Measurements from ENCODE around the gene MANEA. TPM values are rescaled to one million over a fixed set of nuclear protein-coding genes. Genes with fewer than 3 reads are reported as not detected.

Gene MANEA
- total RNA-seq, 1 experiment from 2014 or later = 8.3 TPM

DNA sequence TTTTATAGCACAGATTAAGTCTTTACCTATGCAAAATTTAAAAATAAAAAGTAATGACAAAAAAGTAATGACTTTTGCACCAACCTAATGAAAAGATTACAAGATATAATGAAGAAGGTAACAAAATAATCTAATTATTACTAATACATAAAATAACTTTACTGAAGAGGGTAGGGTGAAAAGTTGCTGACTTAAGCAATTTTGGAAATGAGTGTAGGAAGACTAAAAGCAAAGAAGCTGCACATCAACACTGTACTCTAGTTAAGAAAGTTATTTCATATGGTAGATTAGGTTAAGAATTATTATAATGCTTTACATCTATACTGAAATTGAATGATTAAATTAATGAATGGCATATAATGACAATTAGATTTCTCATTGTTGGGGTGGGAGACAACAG lies 76.8 kb downstream of the MANEA start:
- H2BK12ac ChIP-seq (ENCODE audit: insufficient read length, low read depth, low read length) = no peak overlapping the region
- H3K23ac ChIP-seq (ENCODE audit: insufficient read length, low read depth, low read length) = no peak overlapping the region
- no peak overlapping the region for H2BK120ac ChIP-seq (ENCODE audit: low read depth, low read length, poor library complexity, severe bottlenecking)
- H3K9me3 ChIP-seq (ENCODE audit: control insufficient read depth, low read depth, low read length) = no peaks in the 10 kb centered on the region
- no peaks in the 10 kb centered on the region for H3K79me2 ChIP-seq (ENCODE audit: insufficient read depth, low read length)
- H4K8ac ChIP-seq (replicated peaks; ENCODE audit: insufficient read length, low read depth, low read length) = no peak overlapping the region
- H3K14ac ChIP-seq (ENCODE audit: insufficient read depth, low read length) = no peak overlapping the region
- H2AFZ ChIP-seq (ENCODE audit: low read length) = no peak overlapping the region
- no peak overlapping the region for H3K18ac ChIP-seq (ENCODE audit: insufficient read length, low read depth, low read length)
- H4K20me1 ChIP-seq (ENCODE audit: control insufficient read depth, insufficient read depth, insufficient read length) = no peaks in the 10 kb centered on the region
- H3K27ac Mint-ChIP-seq = no peak overlapping the region
- no peak overlapping the region for H3K56ac ChIP-seq (ENCODE audit: insufficient read length, low read depth, low read length)
- no peak overlapping the region for H3T11ph ChIP-seq (ENCODE audit: low read length)
- no peak overlapping the region for H4K5ac ChIP-seq (ENCODE audit: insufficient read length, low read depth, low read length)
- H3K4me1 Mint-ChIP-seq = peaks cover 11 to 12% of the 10 kb centered on the region in 2 experiments
- no peaks in the 10 kb centered on the region; the same call in 1 of the 2 replicates for H3K4me1 ChIP-seq (ENCODE audit: insufficient read depth, low read length)
- DNase-seq = no peak
- H3K79me1 ChIP-seq (ENCODE audit: insufficient read depth, low read depth, low read length, poor library complexity, severe bottlenecking) = no peaks in the 10 kb centered on the region
- H3K4me2 ChIP-seq (ENCODE audit: insufficient read depth, insufficient read length, low read length) = no peak overlapping the region
- H3K4me3 Mint-ChIP-seq = no peak overlapping the region
- H3K23me2 ChIP-seq (ENCODE audit: insufficient read length, low read depth, low read length, poor library complexity, severe bottlenecking) = no peaks in the 10 kb centered on the region
- H3K4ac ChIP-seq (ENCODE audit: low read depth, low read length) = no peak overlapping the region
- H3K27me3 Mint-ChIP-seq (ENCODE audit: low read depth) = no peaks in the 10 kb centered on the region
- H3K9me3 Mint-ChIP-seq = peaks cover 6 to 10% of the 10 kb centered on the region in 2 experiments; a peak in 4 of 5 replicates
- no peaks in the 10 kb centered on the region for H3K27me3 ChIP-seq (ENCODE audit: insufficient read depth, low read length)
- no peak overlapping the region for H3K27ac ChIP-seq (ENCODE audit: insufficient read length, low read depth, low read length)
- H3K9ac ChIP-seq (ENCODE audit: extremely low read depth, insufficient read length, low read length) = no peak overlapping the region
- TF ChIP-seq, protein P1, sequence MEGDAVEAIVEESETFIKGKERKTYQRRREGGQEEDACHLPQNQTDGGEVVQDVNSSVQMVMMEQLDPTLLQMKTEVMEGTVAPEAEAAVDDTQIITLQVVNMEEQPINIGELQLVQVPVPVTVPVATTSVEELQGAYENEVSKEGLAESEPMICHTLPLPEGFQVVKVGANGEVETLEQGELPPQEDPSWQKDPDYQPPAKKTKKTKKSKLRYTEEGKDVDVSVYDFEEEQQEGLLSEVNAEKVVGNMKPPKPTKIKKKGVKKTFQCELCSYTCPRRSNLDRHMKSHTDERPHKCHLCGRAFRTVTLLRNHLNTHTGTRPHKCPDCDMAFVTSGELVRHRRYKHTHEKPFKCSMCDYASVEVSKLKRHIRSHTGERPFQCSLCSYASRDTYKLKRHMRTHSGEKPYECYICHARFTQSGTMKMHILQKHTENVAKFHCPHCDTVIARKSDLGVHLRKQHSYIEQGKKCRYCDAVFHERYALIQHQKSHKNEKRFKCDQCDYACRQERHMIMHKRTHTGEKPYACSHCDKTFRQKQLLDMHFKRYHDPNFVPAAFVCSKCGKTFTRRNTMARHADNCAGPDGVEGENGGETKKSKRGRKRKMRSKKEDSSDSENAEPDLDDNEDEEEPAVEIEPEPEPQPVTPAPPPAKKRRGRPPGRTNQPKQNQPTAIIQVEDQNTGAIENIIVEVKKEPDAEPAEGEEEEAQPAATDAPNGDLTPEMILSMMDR (conservative IDR thresholded peaks at IDR 0.05) = no peak
- H2BK20ac ChIP-seq (ENCODE audit: low read depth, low read length, poor library complexity, severe bottlenecking) = no peak overlapping the region
- no peak overlapping the region for H2BK15ac ChIP-seq (ENCODE audit: low read depth, low read length)
- peaks cover 10 to 22% (median 12%) of the 10 kb centered on the region in 3 experiments; a peak in 6 of 7 replicates for H3K36me3 Mint-ChIP-seq (ENCODE audit: insufficient read depth in 1 of 3, low read depth in 3 of 3)
- H2AK5ac ChIP-seq (ENCODE audit: insufficient read length, low read length) = no peak overlapping the region
- H2BK5ac ChIP-seq (ENCODE audit: insufficient read length, low read length) = no peak overlapping the region
- no peak overlapping the region for H4K91ac ChIP-seq (ENCODE audit: insufficient read length, low read depth, low read length)
